Bone marrow (tissue), 2 donors: ENCODE measurements around the gene CEMIP.

Experiments used
- DNase-seq, 2 donors: peaks; one replicate each; lab custom pipeline; 2025; lab: John Stamatoyannopoulos, UW

The CEMIP gene

GRCh38 chr15:80823995-80824394 is 44.8 kb downstream of the CEMIP start:
- DNase-seq = peak in 1 of 2 donors; percentile 62

- no peak for DNase-seq
These were observed 46.3 kb downstream of the CEMIP start for GRCh38 chr15:80825361-80826030.

GRCh38 chr15:80828796-80829195 is 49.6 kb downstream of the CEMIP start:
- no peak for DNase-seq

- DNase-seq = no peak
These were observed 51.5 kb downstream of the CEMIP start for GRCh38 chr15:80830677-80831076.

GRCh38 chr15:80831192-80831591 is 52.0 kb downstream of the CEMIP start:
- DNase-seq = no peak

- DNase-seq = no peak
These were observed 52.5 kb downstream of the CEMIP start for GRCh38 chr15:80831606-80832224.

GRCh38 chr15:80832686-80833085 is 53.5 kb downstream of the CEMIP start:
- DNase-seq = no peak

- DNase-seq = no peak
These were observed 55.2 kb downstream of the CEMIP start for GRCh38 chr15:80834402-80834801.

- no peak for DNase-seq
These were observed 55.7 kb downstream of the CEMIP start for GRCh38 chr15:80834906-80835305.

- DNase-seq = no peak
These were observed 56.2 kb downstream of the CEMIP start for GRCh38 chr15:80835336-80835735.

- DNase-seq = no peak
These were observed 57.1 kb downstream of the CEMIP start for GRCh38 chr15:80836223-80836622.

GRCh38 chr15:80837006-80837405 is 57.8 kb downstream of the CEMIP start:
- no peak for DNase-seq

GRCh38 chr15:80838012-80838411 is 58.8 kb downstream of the CEMIP start:
- no peak for DNase-seq

GRCh38 chr15:80838666-80839065 is 59.5 kb downstream of the CEMIP start:
- DNase-seq = no peak

GRCh38 chr15:80839764-80840130 is 60.6 kb downstream of the CEMIP start:
- no peak for DNase-seq

- no peak for DNase-seq
These were observed 61.3 kb downstream of the CEMIP start for GRCh38 chr15:80840182-80841130.

- DNase-seq = no peak
These were observed 62.4 kb downstream of the CEMIP start for GRCh38 chr15:80841541-80841940.

GRCh38 chr15:80844011-80844732 is 65.0 kb downstream of the CEMIP start:
- DNase-seq = no peak

- DNase-seq = no peak
These were observed 67.1 kb downstream of the CEMIP start for GRCh38 chr15:80846031-80846815.

GRCh38 chr15:80849308-80849707 is 70.1 kb downstream of the CEMIP start:
- DNase-seq = peak in 1 of 2 donors; percentile 4

GRCh38 chr15:80850941-80851451 is 71.8 kb downstream of the CEMIP start:
- DNase-seq = no peak
